NB4 (cell line): Measurements from ENCODE around the gene STAP1.

ENCODE experiments used
- MYC ChIP-seq: IDR thresholded peaks from 2 replicates; pipeline ENCODE4 v1.6.1; 2011; ENCODE audit warnings: low read depth, low read length
- POLR2A ChIP-seq: IDR thresholded peaks from 2 replicates; pipeline ENCODE4 v1.6.1; 2011; ENCODE audit warnings: mild to moderate bottlenecking; ENCODE audit not compliant: insufficient read length; ENCODE audit errors: extremely low read depth
- TF ChIP-seq, protein P1 (sequence below): IDR thresholded peaks from one replicate; pipeline ENCODE4 v1.5.1; 2012; ENCODE audit warnings: low read depth, low read length
- TF ChIP-seq, protein P2 (sequence below): IDR thresholded peaks from 2 replicates; pipeline ENCODE4 v1.6.1; 2011; ENCODE audit warnings: low read depth, low read length

DNA sequence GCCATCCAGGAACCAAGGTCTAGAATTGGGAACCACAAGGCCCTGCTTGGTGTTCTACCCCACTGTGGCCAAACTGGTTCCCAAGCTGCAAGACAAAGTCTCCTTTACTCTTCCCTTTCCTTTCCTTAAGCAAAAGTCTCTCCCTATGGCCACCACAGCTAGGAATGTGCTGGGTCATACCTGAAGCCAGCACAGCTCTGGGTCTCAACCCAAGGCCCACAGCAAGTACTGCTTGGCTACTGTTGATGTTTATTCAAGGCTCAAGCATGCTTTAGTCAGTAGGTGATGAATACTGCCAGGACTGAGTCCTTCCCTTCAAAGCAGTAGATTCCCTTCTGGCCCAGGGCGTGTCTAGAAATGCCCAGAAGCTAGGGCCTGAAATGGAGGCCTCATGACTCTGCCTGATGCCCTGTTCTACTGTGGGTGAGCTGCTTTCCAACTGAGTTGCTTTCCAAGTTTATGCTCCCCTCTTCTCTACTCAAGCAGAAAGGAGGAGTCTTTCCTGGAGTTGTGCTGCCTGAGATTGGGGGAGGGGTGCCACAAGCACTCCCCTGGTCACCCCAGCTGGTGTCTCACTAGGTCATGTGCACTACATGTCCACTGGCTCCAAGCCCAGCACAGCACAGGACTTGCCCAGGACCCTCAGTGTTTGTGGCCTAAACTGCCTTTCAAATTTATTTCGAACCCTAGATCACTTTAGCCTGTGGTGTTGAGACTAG lies 44.9 kb downstream of the STAP1 start:
- TF ChIP-seq, protein P1, sequence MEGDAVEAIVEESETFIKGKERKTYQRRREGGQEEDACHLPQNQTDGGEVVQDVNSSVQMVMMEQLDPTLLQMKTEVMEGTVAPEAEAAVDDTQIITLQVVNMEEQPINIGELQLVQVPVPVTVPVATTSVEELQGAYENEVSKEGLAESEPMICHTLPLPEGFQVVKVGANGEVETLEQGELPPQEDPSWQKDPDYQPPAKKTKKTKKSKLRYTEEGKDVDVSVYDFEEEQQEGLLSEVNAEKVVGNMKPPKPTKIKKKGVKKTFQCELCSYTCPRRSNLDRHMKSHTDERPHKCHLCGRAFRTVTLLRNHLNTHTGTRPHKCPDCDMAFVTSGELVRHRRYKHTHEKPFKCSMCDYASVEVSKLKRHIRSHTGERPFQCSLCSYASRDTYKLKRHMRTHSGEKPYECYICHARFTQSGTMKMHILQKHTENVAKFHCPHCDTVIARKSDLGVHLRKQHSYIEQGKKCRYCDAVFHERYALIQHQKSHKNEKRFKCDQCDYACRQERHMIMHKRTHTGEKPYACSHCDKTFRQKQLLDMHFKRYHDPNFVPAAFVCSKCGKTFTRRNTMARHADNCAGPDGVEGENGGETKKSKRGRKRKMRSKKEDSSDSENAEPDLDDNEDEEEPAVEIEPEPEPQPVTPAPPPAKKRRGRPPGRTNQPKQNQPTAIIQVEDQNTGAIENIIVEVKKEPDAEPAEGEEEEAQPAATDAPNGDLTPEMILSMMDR = no peak
- TF ChIP-seq POLR2A (no peak), MYC (no peak)
- TF ChIP-seq, protein P2, sequence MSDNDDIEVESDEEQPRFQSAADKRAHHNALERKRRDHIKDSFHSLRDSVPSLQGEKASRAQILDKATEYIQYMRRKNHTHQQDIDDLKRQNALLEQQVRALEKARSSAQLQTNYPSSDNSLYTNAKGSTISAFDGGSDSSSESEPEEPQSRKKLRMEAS = no peak
